ENCODE measurements around the gene NME4.
"Not testable (repeated sequence)": the region's sequence is repeated elsewhere in the genome, so short reads cannot be mapped to it uniquely, and the experiment has no call there.

Gene NME4

DNA sequence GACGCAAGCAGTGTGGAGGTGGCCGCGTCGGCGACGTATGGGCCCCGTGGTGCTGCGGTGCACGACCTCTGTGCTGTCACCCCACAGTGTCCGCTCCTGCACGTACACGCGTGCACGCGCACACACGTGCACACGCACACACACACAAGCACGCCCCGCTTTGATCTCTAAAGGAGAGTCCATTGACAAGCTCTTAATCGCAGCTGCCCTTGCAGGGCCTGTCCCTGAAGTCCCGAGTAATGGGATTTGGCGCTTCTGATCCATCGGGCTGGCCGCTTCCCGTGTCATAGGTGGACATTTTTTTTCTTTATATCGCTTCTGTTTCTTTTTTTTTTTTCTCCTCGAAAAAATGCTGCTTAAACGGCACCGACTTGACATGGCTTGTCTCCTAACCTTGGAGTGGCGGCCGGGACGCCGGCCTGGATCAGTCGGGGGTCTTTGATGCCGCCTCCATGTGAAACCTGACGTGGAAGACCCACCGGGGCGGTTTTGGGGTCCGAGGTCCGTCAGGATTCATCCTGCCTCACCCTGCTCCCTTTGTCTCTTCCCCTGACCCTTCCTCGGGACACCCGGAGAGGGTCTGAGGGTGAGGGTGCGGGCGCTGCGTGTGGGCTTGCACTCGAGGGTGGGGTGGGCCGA, 36.2 kb upstream of the NME4 start:
- TF ChIP-seq, protein P1, sequence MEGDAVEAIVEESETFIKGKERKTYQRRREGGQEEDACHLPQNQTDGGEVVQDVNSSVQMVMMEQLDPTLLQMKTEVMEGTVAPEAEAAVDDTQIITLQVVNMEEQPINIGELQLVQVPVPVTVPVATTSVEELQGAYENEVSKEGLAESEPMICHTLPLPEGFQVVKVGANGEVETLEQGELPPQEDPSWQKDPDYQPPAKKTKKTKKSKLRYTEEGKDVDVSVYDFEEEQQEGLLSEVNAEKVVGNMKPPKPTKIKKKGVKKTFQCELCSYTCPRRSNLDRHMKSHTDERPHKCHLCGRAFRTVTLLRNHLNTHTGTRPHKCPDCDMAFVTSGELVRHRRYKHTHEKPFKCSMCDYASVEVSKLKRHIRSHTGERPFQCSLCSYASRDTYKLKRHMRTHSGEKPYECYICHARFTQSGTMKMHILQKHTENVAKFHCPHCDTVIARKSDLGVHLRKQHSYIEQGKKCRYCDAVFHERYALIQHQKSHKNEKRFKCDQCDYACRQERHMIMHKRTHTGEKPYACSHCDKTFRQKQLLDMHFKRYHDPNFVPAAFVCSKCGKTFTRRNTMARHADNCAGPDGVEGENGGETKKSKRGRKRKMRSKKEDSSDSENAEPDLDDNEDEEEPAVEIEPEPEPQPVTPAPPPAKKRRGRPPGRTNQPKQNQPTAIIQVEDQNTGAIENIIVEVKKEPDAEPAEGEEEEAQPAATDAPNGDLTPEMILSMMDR (IDR thresholded peaks at IDR 0.05; ENCODE audit: low read depth, low read length), result no peak
- no peak overlapping the region for H3K4me3 ChIP-seq (ENCODE audit: low read depth, low read length)

DNA sequence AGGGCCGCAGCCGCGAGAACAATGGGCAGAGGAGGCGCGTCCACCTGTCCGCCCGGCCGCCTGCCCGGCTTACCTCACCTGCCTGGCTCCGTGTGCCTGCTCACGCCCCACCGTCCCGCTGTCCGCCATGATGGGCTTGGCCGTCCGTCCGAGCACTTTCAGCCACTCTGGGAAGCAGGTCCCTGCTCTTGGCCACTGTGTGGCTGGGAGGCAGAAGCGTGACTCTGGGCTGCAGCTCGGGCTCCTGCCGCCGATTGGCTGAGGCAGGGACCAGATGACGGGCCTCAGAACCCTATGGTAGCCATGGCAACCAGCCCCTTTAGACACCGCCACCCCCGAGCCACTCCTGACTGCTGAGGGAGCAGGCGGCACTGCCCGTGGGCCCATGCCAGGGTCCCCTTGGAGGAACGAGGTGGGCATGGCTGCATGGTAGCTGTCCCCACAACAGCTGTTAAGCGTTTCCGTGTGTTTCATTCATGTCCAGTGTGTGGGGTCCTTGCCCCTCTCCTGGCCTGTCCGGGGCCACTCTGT, 35.6 kb upstream of the NME4 start:
- TF ChIP-seq, protein P1 (IDR thresholded peaks at IDR 0.05; ENCODE audit: low read depth, low read length), result no peak
- H3K4me3 ChIP-seq (ENCODE audit: low read depth, low read length), result no peak overlapping the region

DNA sequence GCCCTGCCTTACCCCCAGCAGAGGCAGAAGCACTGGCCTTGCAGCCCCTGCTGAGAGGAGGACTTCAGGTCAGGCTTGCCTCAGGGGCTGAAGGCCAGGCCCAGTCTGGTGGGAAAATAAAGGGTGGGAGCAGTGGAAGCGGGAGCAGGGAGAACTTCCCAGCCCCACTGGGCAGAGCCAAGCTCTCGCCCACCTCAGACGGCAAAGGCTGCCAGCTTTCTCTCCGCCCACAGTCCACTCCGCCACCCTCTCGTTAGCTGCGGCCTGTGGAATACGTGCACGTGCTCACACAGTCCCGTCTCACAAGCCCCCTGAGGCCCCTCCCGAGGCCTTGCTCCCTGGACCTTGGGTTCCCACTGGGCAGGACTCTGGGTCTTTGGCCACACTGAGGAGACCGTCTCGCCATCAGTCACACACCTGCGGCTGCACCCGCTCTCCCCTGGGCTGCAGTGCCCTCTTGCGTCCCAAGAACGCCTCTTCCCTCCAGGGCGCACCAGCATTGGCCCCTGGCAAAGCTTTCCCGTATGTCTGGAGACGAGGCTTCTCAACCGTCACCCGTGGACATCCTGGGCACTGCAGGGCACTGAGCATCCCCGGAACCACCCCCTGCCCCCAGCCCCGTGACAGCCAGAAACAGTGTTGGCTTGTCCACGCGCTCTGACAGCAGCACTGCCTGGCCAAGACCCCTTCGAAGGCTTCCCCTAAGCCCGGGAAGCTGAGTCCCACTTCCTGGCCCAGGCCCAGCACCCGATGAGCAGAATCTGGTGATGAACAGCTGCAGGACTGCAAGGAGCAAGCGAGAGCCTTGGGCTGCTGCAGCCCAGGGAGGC, 34.9 kb upstream of the NME4 start:
- TF ChIP-seq, protein P1 (IDR thresholded peaks at IDR 0.05; ENCODE audit: low read depth, low read length), result peak; percentile 83
- H3K4me3 ChIP-seq (ENCODE audit: low read depth, low read length), result no peak overlapping the region

DNA sequence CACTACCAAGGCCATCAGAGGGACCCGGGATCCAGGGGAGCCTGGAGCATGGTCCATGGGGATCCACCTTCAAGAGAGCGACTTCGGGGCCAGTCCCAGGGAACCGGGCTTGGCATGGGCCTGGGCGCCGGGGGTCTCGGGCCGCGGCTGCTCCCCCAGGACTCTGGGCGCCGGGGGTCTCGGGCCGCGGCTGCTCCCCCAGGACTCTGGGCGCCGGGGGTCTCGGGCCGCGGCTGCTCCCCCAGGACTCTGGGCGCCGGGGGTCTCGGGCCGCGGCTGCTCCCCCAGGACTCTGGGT, 34.3 kb upstream of the NME4 start:
- not testable (repeated sequence) for H3K4me3 ChIP-seq (ENCODE audit: low read depth, low read length)

DNA sequence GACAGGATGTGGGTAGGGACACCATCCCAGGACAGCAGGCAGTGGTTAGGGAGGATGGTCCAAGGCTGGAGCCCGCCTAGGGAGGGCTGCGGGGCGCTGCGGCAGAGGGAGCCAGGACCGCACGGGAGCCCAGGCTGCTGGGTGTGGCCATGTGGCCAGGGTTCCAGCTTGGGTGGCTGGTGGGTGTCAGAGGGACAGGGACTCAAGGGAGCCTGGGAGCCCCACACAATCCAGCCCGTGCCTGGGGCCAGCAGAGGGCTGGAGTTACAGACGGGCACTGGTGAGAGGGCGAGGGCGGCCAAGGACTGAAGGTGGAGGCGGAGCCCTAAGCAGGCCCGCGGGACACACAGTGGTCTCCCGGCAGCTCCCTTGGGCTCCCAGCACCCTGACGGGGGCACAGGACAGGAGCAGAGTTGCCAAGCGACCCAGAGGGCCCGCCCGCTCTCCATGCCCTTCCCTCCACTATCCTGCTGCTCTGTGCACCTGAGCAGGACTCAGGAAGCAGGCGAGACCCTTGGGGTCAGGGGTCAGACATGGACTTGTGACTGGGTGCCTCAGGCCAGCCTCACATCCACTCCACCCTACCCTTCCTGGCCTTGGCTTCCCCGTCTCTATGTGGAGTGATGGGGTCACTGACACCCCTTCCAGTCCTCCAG, 33.8 kb upstream of the NME4 start:
- TF ChIP-seq, protein P1 (IDR thresholded peaks at IDR 0.05; ENCODE audit: low read depth, low read length), result no peak
- no peak overlapping the region for H3K4me3 ChIP-seq (ENCODE audit: low read depth, low read length)

DNA sequence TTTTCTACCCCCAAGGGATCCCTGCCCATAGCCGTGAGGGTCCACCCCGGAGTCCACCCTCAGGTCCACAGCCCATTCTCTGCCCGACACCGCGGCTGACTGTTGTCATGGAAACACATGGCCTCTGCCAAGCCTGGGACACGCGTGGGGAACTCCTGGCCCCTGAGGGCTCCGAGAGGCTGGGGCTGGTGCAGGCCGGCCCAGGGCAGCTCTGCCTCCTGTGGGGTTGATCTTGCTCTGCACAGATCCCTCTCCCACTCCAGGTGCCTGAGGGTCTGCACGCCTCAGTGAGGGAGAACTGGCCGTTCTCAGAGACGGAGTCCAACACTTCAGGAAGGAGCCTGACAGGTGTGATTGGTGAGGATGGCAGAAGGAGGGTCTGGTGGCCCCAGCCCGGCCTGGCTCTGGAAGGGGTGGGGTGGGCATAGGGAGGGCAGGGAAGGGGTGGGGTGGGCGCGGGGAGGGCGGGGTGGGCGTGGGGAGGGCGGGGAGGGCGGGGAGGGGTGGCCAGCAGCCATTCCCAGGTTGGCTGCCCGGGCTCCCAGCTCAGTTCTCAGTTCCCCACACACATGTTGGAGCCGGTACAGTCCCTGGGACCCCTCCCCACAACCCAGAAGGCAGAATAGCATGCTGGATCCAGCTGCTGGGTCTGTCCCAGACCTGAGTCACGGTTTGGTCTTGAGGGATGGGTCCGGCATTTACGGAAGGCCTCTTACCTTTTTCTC, 33.1 kb upstream of the NME4 start:
- no peak overlapping the region for H3K4me3 ChIP-seq (ENCODE audit: low read depth, low read length)
- TF ChIP-seq, protein P1 (IDR thresholded peaks at IDR 0.05; ENCODE audit: low read depth, low read length), result no peak

All from WI38 (cell line).